H1 (cell line): ENCODE results near the gene MAGI1. TPM values are rescaled to one million over a fixed set of nuclear protein-coding genes. Genes with fewer than 3 reads are reported as not detected.

Experiments used
- CTCF ChIA-PET: fragments of 300-600 bp; sonication (Branson Sonifier 250); formaldehyde crosslinking; loops from one replicate; lab custom pipeline; 2021; ENCODE audit not compliant: partially characterized antibody; lab: Charles Lee
- POLR2A ChIA-PET: fragments of 300-600 bp; sonication (Branson Sonifier 250); formaldehyde crosslinking; loops from one replicate; lab custom pipeline; 2021; ENCODE audit warnings: inconsistent platforms; ENCODE audit not compliant: partially characterized antibody; lab: Charles Lee
- DNase-seq, 2 experiments: peaks; one replicate each; pipeline versions ENCODE4 v3.0.0 to v3.0.0-alpha.2; 2010 to 2022; ENCODE audit warnings: low spot score in 2 of 2, low read depth in 1 of 2, mixed read lengths in 1 of 2
- FAIRE-seq: peaks from 2 replicates; lab custom pipeline; 2011; peaks lifted over from hg19 to GRCh38; lab: Jason Lieb, UNC
- H2AFZ ChIP-seq: 2 replicates; pipeline ENCODE4 v1.8.1; 2012; ENCODE audit warnings: low read length, inconsistent platforms
- H2AK5ac ChIP-seq: 2 replicates; pipeline ENCODE4 v1.6.1; 2013; ENCODE audit warnings: low read depth, low read length
- H2BK120ac ChIP-seq: replicated peaks from 2 replicates; pipeline ENCODE3; 2013; ENCODE audit warnings: low read depth, low read length, inconsistent platforms
- H2BK12ac ChIP-seq: 2 replicates; pipeline ENCODE4 v1.6.1; 2013; ENCODE audit warnings: low read depth, low read length
- H2BK15ac ChIP-seq: 2 replicates; pipeline ENCODE4 v1.6.1; 2013; ENCODE audit warnings: low read length
- H2BK20ac ChIP-seq: 2 replicates; pipeline ENCODE4 v1.6.1; 2013; ENCODE audit warnings: low read length
- H2BK5ac ChIP-seq: 2 replicates; pipeline ENCODE4 v1.6.1; 2013; ENCODE audit warnings: low read depth, low read length
- H3K14ac ChIP-seq: 2 replicates; pipeline ENCODE4 v1.6.1; 2013; ENCODE audit warnings: inconsistent platforms; ENCODE audit not compliant: insufficient read length
- H3K18ac ChIP-seq: 2 replicates; pipeline ENCODE4 v1.6.1; 2013; ENCODE audit warnings: low read length; ENCODE audit errors: extremely low read depth
- H3K23ac ChIP-seq: 2 replicates; pipeline ENCODE4 v1.6.1; 2013; ENCODE audit warnings: inconsistent platforms; ENCODE audit not compliant: insufficient read length
- H3K23me2 ChIP-seq: 2 replicates; pipeline ENCODE4 v1.6.1; 2013; ENCODE audit warnings: low read depth, low read length
- H3K27ac ChIP-seq: 2 replicates; pipeline ENCODE4 v1.6.1; 2011; ENCODE audit warnings: low read depth, low read length, inconsistent platforms
- H3K27me3 ChIP-seq, 4 experiments: replicated peaks in 1 of 4; 1 replicate in 1 of 4; 2 replicates in 3 of 4; pipeline versions ENCODE4 v1.6.1 to v1.8.1; 2011 to 2013; ENCODE audit warnings: low read length in 3 of 4, mild to moderate bottlenecking in 3 of 4, inconsistent platforms in 2 of 4, mixed read lengths in 2 of 4, moderate library complexity in 1 of 4; ENCODE audit not compliant: control insufficient read depth in 3 of 4, insufficient read depth in 3 of 4; ENCODE audit errors: extremely low read depth in 1 of 4
- H3K36me3 ChIP-seq, 4 experiments: 2 replicates each; pipeline versions ENCODE4 v1.6.1 to v1.8.1; 2011 to 2013; ENCODE audit warnings: mild to moderate bottlenecking in 4 of 4, low read length in 3 of 4, moderate library complexity in 2 of 4, control low read depth in 1 of 4, inconsistent platforms in 1 of 4; ENCODE audit not compliant: insufficient read depth in 4 of 4, control insufficient read depth in 2 of 4
- H3K4ac ChIP-seq: replicated peaks from 2 replicates; pipeline ENCODE3; 2013; ENCODE audit warnings: low read length, low read depth, mixed read lengths, inconsistent platforms; ENCODE audit not compliant: insufficient read length
- H3K4me1 ChIP-seq, 4 experiments: replicated peaks in 1 of 4; 1 replicate in 1 of 4; 2 replicates in 3 of 4; pipeline versions ENCODE4 v1.6.1 to v1.8.1; 2011 to 2013; ENCODE audit warnings: low read length in 3 of 4, inconsistent platforms in 2 of 4, mixed read lengths in 1 of 4; ENCODE audit not compliant: insufficient read depth in 4 of 4, control insufficient read depth in 3 of 4
- H3K4me2 ChIP-seq, 2 experiments: 2 replicates each; pipeline versions ENCODE4 v1.6.1 to v1.8.1; 2011 to 2013; ENCODE audit warnings: low read depth in 2 of 2, low read length in 2 of 2, control low read depth in 1 of 2, inconsistent platforms in 1 of 2, mild to moderate bottlenecking in 1 of 2; ENCODE audit not compliant: insufficient read depth in 1 of 2
- H3K4me3 ChIP-seq, 4 experiments: fragments of 200-600, 300-600 bp in 1 of 4; sonication (generic), shearing (Covaris generic), sonication (Bioruptor Twin) in 1 of 4; 2 replicates each; pipeline versions ENCODE4 v1.5.1 to v1.8.1; 2011 to 2016; ENCODE audit warnings: low read length in 4 of 4, low read depth in 3 of 4, control low read depth in 2 of 4, inconsistent platforms in 2 of 4, mild to moderate bottlenecking in 2 of 4, mixed read lengths in 1 of 4, moderate library complexity in 1 of 4; ENCODE audit not compliant: insufficient read depth in 2 of 4; ENCODE audit errors: extremely low read depth in 1 of 4
- H3K56ac ChIP-seq: replicated peaks from 2 replicates; pipeline ENCODE3; 2013; ENCODE audit warnings: low read depth, mild to moderate bottlenecking, mixed read lengths, low read length, inconsistent platforms; ENCODE audit not compliant: insufficient read length
- H3K79me1 ChIP-seq: 2 replicates; pipeline ENCODE4 v1.6.1; 2013; ENCODE audit warnings: low read depth, low read length, control low read depth
- H3K79me2 ChIP-seq, 2 experiments: 2 replicates each; pipeline versions ENCODE4 v1.6.1 to v1.8.1; 2012 to 2013; ENCODE audit warnings: low read length in 2 of 2, mild to moderate bottlenecking in 2 of 2, inconsistent platforms in 1 of 2; ENCODE audit not compliant: insufficient read depth in 2 of 2, control insufficient read depth in 1 of 2
- H3K9ac ChIP-seq, 4 experiments: replicated peaks in 1 of 4; 1 replicate in 1 of 4; 2 replicates in 3 of 4; pipeline versions ENCODE4 v1.6.1 to v1.8.1; 2011 to 2013; ENCODE audit warnings: low read depth in 3 of 4, low read length in 3 of 4, control low read depth in 2 of 4, mild to moderate bottlenecking in 2 of 4, moderate library complexity in 2 of 4, inconsistent platforms in 1 of 4; ENCODE audit errors: extremely low read depth in 1 of 4
- H3K9me3 ChIP-seq, 2 experiments: 2 replicates each; pipeline versions ENCODE4 v1.6.1 to v1.8.1; 2012 to 2013; ENCODE audit warnings: mild to moderate bottlenecking in 2 of 2, moderate library complexity in 2 of 2, control low read depth in 1 of 2, inconsistent platforms in 1 of 2, low read depth in 1 of 2, low read length in 1 of 2, mixed read lengths in 1 of 2; ENCODE audit not compliant: insufficient read depth in 2 of 2
- H4K20me1 ChIP-seq, 2 experiments: replicated peaks in 1 of 2; 2 replicates each; pipeline versions ENCODE3 to v1.8.1; 2011 to 2013; ENCODE audit warnings: inconsistent platforms in 2 of 2, low read length in 2 of 2, mild to moderate bottlenecking in 1 of 2; ENCODE audit not compliant: insufficient read depth in 2 of 2, control insufficient read depth in 1 of 2
- H4K5ac ChIP-seq: 2 replicates; pipeline ENCODE4 v1.6.1; 2013; ENCODE audit warnings: low read length, low read depth, mixed read lengths, inconsistent platforms; ENCODE audit not compliant: insufficient read length
- H4K8ac ChIP-seq: 2 replicates; pipeline ENCODE4 v1.8.0; 2013; ENCODE audit warnings: mild to moderate bottlenecking, moderate library complexity, low read length, inconsistent platforms; ENCODE audit not compliant: insufficient read depth; ENCODE audit errors: extremely low read depth
- H4K91ac ChIP-seq: replicated peaks from 2 replicates; pipeline ENCODE3; 2013; ENCODE audit warnings: low read length, mixed read lengths, inconsistent platforms; ENCODE audit not compliant: insufficient read length
- JUN ChIP-seq: IDR thresholded peaks from 2 replicates; pipeline ENCODE4 v1.6.1; 2011; ENCODE audit warnings: low read depth, mild to moderate bottlenecking, improper control_type of control experiment, low read length
- WGBS, 2 experiments: shearing (Covaris generic) in 1 of 2; methylation state at CpG; one replicate each; pipeline versions ENCODE4 v1.1.6 to v1.1.7; 2013 to 2015; ENCODE audit warnings: low lambda C conversion rate in 2 of 2, mixed read lengths in 2 of 2, inconsistent platforms in 1 of 2, low coverage in 1 of 2, missing lambda C conversion rate in 1 of 2; ENCODE audit not compliant: insufficient replicate concordance in 2 of 2, insufficient coverage in 1 of 2, insufficient read length in 1 of 2; ENCODE audit errors: extremely low coverage in 1 of 2, missing lambda C conversion rate in 1 of 2; 5-methylcytosine and 5-hydroxymethylcytosine counted together
- polyA plus RNA-seq, 7 experiments: library from polyadenylated mRNA; depleted of rRNA in 3 of 7; stranded (reverse) in 5 of 7; unstranded in 2 of 7; fragments of >200 nt in 5 of 7; fragments of 200-250 nt in 2 of 7; gene quantifications; 1 replicate in 5 of 7; 2 replicates in 1 of 7; 4 replicates in 1 of 7; pipeline versions ENCODE4 v1.2.1 to v1.2.3, GENCODE V29; 2011 to 2013; ENCODE audit warnings: missing spikeins in 2 of 7, mixed read lengths in 2 of 7
- total RNA-seq: library from RNA; stranded (reverse); fragmentation: NEBNext Ultra II Directional; extraction: Animal tissue kit (Norgen Biotek cat#: 25700); gene quantifications from 2 replicates; pipeline ENCODE4 v1.2.1, GENCODE V29; 2021

The MAGI1 gene
- total and polyA plus RNA-seq, 2 of the 8 experiments (the other 6 are each of a cell fraction or from before 2014, with no cell fraction given), result 19.8 to 78.0 TPM

DNA sequence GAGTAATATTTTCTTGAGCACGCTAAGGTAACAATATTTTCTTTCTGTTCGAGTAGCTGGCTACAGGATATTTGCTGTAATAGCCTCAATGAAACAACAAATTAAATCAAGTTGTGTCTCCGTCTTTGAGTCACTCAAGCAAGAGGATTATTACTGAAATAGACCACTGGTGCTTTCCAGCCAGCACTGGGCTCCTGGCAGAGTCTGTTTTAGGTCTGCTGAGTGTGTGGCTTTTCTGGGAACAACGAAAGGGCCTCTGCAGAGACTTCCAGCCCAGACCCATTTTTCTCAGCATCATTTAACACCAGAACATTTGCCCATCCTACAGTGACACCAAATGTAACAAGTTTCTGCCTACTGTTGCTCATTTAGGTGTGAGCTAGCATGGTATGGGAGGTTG lies 652.9 kb downstream of the MAGI1 start:
- Histone ChIP-seq H3K27ac (no peak overlapping the region), H3K14ac (no peak overlapping the region), H4K20me1 (no peaks in the 10 kb centered on the region), H3K56ac (no peak overlapping the region), H3K79me2 (no peaks in the 10 kb centered on the region), H3K23ac (no peak overlapping the region), H2BK5ac (no peak overlapping the region), H2BK20ac (no peak overlapping the region), H2BK12ac (no peak overlapping the region), H3K9ac (no peak overlapping the region), H3K79me1 (no peaks in the 10 kb centered on the region), H3K4me3 (no peak overlapping the region), H3K4me2 (no peak overlapping the region), H3K4me1 (peaks cover 2 to 5% (median 3%) of the 10 kb centered on the region in 4 experiments; a peak in 6 of 7 replicates), H4K5ac (no peak overlapping the region), H2BK120ac (no peak overlapping the region), H3K36me3 (peaks cover 2 to 32% (median 21%) of the 10 kb centered on the region in 4 experiments; a peak in 7 of 8 replicates), H2AK5ac (no peak overlapping the region), H2AFZ (no peak overlapping the region)
- peak; percentile 45 for FAIRE-seq
- DNase-seq, result no peak
- 95% methylated on average over 4 of the region's 4 CpGs; no CpG with 5 or more reads in 1 of the 2 experiments for WGBS, 2 experiments
- no peak for TF ChIP-seq JUN
- TF ChIP-seq, all 59 proteins: peak for 0
- Histone ChIP-seq H3K4ac (no peak overlapping the region), H4K91ac (no peak overlapping the region), H4K8ac (no peak overlapping the region), H3K23me2 (no peaks in the 10 kb centered on the region), H3K27me3 (no peaks in the 10 kb centered on the region; a peak in 1 of 7 replicates), H3K9me3 (no peaks in the 10 kb centered on the region; a peak in 1 of 4 replicates), H2BK15ac (no peak overlapping the region), H3K18ac (no peak overlapping the region)
- ChIA-PET POLR2A (no interaction called here), CTCF (interaction anchor here (1.2 to 1.8 kb wide), 2 partner anchors 11 to 28 kb away, joined by 3 to 7 read pairs; no protein-coding TSS in a partner anchor)
